HEK293T (cell line): ENCODE results near the gene MAD2L2.

Source experiments
- ELF4 ChIP-seq: fragments of 450-650 bp; IDR thresholded peaks from 2 replicates; pipeline ENCODE4 v1.6.1; 2017; ENCODE audit warnings: antibody characterized with exemption
- FOXA1 ChIP-seq: fragments of 450-650 bp; IDR thresholded peaks from 2 replicates; pipeline ENCODE4 v1.6.1; 2016; ENCODE audit warnings: mild to moderate bottlenecking
- FOXK2 ChIP-seq: fragments of 450-650 bp; IDR thresholded peaks from 2 replicates; pipeline ENCODE4 v1.6.1; 2016; ENCODE audit warnings: mild to moderate bottlenecking
- FOXM1 ChIP-seq: fragments of 450-650 bp; IDR thresholded peaks from 2 replicates; pipeline ENCODE4 v1.6.1; 2017; ENCODE audit warnings: mild to moderate bottlenecking, borderline replicate concordance
- HDGF ChIP-seq: fragments of 450-650 bp; IDR thresholded peaks from 2 replicates; pipeline ENCODE4 v1.6.1; 2017; ENCODE audit warnings: antibody characterized with exemption, borderline replicate concordance
- NFRKB ChIP-seq: fragments of 450-650 bp; IDR thresholded peaks from 2 replicates; pipeline ENCODE4 v1.6.1; 2016; ENCODE audit warnings: mild to moderate bottlenecking, moderate library complexity
- PKNOX1 ChIP-seq: fragments of 450-650 bp; IDR thresholded peaks from 2 replicates; pipeline ENCODE4 v1.6.1; 2016
- SP1 ChIP-seq: fragments of 450-650 bp; IDR thresholded peaks from 2 replicates; pipeline ENCODE4 v1.6.1; 2017
- SUZ12 ChIP-seq: fragments of 450-650 bp; IDR thresholded peaks from 2 replicates; pipeline ENCODE4 v1.6.1; 2016; ENCODE audit warnings: mild to moderate bottlenecking
- ZNF384 ChIP-seq: fragments of 450-650 bp; IDR thresholded peaks from 2 replicates; pipeline ENCODE4 v1.6.1; 2016

GRCh38 chr1:11654939-11655808, 25.8 kb downstream of the MAD2L2 start:
- TF ChIP-seq SUZ12 = no peak
- TF ChIP-seq SP1 = no peak
- TF ChIP-seq FOXM1 = no peak
- TF ChIP-seq NFRKB = no peak
- no peak for TF ChIP-seq ZNF384
- TF ChIP-seq FOXK2 = no peak
- TF ChIP-seq PKNOX1 = no peak
- TF ChIP-seq HDGF = no peak
- TF ChIP-seq FOXA1 = no peak
- TF ChIP-seq ELF4 = no peak
